HG02678 (cell line): ENCODE measurements around the gene CALML5.

Source experiments
- ATAC-seq: cut with Tn5 transposase; IDR thresholded peaks from one replicate; pipeline ENCODE4 v1.9.1; 2021; ENCODE audit warnings: mild to moderate bottlenecking, moderate library complexity; ENCODE audit not compliant: unreplicated experiment

The CALML5 gene

DNA sequence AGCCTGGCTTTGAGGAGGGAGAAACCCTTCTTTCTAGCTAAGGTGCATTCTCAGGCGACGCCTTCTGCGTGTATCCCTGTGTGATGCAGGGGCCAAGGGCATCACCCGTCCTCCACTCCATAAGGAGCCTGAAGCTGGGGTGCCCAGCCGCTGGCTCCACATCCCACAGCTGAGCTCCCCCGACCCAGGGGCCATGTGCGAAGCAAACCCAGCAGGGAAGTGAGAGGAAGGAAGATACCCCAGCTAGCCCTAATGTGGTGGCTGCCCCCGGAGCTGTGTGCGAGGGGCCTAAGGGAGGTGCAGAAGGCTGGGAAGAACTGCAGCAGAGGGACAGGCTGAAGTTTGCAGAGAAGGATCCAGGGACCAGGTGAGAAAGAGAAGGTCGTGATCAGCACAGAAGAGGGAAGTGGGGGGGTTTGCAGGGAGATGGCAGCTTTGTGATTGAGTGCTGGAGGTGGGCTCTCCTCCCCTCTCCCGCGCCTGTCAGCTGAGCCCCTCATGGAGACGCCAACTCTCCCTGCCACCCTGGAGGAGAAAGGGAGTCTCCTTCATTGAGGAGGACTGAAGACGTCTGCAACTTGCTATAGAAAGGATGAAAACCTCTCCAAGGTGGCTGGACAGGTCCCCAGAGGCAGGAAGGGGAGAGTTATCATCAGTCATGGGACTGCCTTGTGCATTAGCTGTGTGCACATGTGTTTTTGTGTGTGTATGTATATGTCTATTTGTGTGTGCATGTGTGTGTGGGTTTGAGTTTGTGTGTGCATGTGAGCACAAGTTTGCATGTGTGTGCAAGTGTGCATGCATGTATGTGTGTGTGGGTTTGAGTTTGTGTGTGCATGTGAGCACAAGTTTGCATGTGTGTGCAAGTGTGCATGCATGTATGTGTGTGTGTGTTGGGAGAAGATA lies 3.5 kb upstream of the CALML5 start:
- ATAC-seq: no peak

DNA sequence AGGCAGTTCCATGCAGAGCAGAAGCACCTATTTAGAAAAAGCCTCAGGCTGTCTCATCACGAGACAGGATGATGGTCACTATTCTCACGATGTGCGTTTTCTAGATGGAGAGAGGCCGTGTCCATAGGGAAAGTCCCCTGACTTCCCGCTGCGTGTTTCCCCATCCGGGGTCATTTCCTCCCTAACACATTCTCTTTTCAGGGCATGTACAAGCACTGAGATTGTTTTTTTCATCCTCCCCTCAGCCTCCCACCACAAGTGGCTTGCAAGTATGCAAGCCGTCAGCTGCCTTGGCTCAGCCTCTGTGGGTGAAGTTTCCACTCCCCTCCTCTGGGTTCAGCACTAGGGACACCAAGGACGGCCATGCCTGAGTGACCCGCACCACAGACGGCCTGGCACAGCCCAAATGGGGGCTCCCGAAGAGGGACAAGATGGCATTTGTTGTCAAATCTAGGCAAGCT lies 2.7 kb upstream of the CALML5 start:
- no peak for ATAC-seq

DNA sequence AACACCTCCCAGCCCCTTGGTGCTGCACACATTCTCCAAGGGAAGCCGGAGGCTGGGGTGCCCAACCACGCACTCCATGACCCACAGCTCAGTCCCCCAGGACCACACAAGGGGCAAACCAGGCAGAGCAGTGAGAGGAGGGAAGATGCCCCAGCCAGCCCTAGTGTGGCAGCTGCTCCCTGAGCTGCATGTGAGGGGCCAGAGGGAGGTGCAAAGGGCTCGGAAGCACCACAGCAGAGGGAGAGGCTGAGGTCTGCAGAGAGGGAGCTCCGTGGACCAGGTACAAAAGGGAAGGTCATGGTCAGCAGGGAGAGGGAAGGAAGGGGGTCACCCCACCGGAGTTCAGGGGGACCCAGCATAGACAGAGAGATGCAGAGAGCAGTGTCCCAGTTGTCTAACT lies 1.5 kb upstream of the CALML5 start:
- ATAC-seq: no peak

DNA sequence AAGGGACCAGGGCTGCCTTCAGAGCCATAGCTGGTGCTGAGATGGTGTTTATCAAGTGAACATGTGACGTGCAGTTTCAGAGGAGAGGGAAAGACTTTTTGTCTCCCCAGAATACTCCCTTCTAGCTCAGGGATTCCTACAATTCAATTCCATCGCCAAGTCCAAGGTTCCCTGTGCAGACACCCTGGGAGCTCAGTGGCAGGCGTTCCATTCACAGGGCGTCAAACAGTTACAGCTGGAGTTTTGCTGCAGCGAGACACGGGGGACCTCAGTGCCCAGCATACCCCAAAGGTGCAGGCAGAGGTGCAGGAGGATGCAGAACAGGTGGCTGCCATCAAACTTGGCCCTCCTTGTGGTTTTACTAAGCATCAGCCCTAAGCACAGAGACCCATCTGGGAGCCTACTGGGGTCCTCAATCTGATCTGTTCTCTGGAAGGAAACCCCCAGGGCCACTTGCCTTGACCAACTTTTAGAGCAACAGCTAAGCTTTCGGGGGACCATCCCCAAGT lies 846 bp upstream of the CALML5 start:
- ATAC-seq: no peak

DNA sequence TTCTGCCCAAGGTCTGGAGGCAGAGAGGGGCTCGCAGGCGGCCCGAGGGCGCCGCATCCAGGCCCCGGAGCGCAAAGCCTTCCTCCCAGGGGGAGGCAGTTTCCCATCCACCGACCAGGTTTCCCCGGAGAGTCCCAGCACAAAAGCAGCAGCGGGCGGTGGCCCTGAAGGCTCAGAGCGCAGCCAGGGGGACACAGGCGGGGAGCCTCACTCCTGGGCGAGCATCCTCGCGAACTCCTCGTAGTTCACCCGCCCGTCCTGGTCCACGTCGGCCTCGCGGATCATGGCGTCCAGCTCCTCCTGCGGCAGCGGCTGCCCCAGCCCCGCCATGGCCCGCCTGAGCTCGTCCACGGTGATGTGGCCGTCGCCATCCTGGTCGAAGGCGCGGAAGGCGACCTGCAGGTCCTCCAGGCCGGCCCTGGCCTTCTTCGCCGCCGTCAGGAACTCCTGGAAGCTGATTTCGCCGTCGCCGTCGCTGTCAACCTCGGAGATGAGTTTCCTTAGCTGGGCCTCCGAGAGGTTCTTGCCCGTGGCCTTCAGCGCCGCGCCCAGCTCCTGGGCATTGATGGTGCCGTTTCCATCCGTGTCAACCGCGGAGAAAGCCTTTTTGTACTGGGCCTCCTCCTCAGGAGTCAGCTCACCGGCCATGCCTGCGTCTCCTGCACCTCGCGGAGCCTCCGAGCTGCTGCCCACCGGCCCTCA lies 428 bp downstream of the CALML5 start:
- no peak for ATAC-seq

DNA sequence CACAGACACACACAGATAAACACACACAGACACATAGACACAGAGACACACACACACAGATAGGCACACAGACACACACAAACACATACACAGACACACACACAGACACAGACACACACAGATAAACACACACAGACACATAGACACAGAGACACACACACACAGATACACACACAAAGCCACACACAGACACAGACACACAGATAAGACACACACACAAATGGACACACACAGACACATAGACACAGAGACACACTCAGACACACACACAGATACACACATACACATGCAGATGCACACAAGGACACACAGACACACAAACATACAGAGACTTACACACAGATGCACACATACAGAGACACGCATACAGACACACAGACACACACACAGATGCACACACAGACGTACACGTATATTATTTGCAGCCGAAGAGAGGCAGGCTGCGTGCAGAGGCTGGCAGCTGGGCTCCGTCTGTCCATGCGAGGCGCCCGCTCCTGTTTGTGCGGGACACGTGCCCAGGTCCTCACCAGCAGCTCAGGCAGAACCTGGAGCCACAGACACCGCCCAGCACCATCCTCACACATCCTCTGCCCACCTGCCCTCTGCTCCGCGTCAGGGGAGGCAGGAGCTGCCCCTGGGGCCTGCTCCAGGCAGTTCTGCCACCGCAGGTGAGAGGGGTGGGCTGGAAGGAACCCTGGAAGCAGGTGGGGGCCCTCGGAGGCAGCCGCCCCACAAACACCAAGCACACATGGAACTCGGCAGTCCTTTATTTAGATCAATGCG lies 1.2 kb downstream of the CALML5 start:
- no peak for ATAC-seq

DNA sequence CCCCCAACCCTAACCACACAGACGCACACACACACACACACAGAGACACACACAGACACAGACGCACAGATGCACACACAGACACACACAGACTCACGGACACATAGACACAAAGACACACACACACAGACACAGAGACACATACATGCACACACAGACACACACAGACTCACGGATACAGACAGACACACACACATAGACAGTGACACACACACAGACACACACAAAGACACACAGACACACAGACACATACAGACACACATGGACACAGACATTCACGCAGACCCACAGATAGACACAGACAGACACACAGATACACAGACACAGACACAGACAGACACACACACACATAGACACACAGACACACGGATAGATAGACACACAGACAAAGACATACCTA lies 2.1 kb downstream of the CALML5 start:
- ATAC-seq: no peak

DNA sequence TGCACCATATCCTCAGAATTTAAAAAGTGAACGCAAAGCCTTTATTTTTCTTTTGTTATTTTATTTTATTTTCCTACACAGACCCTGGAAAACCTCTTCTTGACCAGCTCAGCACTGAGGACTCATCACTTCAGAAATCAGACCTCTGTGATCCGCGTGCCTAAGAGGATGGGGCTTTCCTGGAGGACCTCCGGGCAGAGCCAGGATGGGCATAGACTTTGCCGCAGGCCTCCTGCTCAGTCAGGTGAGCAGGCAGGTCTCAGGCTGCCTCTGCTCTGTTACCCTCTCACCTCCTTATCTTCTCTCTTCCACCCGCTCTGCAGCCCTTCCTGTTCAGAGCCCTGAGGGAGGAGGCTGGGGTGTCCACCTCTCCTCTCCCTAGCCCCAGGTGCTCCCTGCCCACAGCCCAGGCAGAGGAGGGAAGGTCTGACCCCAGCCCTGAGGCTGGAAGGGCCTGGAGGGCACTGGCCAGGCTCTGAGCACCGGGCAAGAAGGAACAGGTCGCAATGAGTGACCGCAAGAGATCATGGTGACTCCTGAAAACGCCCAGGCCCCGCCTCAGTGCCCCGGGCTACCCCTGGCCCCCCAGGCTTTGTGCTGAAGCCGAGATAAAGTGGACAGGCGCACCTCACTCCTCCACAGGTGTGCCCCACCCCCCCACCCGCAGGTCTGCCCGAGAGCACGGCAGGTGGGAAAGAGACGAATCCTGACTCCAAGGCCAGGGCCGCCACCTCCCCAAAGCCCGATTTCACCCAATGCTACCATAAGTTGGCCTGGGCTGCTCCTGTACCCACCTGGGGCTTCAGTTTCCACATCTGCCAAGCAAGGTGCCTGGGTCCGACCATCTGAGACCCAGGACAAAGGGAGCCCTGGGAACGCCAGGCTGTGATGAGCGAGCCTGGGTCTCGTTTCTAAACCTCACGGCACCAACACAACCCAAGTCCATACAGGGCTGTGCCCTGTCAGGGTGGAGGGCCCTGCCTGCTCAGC lies 2.8 kb downstream of the CALML5 start:
- ATAC-seq: no peak

DNA sequence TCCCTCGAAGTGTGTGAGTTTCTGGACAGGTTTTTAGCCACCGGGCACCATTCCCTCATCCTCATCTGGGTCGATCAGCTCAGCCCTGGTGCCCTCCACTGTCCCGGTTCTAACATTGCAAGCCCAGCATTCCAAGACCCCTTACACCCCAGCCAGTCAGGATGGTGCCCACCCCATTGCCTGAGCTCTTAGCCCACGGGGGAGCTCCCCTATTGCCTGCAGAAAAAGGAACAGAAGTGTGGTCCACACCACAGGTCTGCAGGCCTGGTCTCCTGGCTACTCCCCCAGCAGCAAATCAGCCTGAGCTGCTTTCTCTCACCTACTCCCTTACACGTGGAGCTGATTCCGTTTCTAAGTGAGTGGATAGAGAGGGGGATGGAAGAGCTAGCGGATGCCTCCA lies 4.8 kb downstream of the CALML5 start:
- ATAC-seq: no peak

DNA sequence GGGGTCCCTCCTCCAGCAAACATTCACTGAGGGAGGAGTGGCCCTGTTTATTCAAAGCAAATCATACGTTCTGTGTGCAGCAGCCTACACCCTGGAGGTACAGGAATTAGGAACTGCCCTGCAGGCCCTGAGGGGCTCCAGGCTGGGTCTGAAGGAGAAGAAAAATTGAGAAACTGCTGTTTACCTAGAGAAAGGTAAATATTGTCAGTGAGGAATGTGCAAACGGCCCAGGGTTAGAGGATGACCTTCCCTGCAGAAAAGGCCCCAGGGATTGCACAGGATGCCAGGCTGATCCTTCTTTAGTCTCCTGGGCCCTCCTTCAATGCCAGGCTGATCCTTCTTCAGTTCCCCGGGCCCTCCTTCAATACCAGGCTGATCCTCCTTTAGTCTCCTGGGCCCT lies 5.7 kb downstream of the CALML5 start:
- ATAC-seq: no peak

DNA sequence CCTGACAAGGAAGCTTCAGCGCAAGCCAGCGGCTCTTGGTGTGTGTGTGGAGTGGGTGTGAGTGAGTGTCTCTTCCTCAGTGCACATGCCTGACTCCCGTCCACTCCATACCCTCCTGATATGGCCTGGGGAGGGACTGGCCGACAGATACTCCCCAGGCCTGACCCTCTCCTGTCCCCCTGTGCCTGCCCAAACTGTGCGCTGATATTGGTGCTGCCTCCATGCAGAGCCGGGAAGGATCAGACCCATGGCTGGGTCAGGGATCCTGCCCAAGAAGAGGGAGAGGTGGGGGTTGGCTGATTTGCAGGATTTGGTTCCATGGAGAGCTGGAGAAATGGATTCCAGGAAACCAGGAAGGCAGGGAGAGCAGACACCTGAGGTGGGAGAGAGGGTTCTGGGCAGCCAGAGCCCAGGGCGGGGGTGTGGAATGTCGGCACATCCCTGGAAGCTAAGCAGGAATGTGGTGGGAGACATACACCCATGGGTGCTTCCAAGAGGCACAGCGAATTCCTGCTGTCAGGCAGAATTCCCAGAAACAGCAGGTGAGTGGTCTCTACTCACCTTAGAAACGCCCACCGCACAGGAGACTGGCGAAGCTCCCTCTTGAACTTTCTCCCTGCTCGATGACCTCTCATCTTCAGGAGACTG lies 6.3 kb downstream of the CALML5 start:
- no peak for ATAC-seq

DNA sequence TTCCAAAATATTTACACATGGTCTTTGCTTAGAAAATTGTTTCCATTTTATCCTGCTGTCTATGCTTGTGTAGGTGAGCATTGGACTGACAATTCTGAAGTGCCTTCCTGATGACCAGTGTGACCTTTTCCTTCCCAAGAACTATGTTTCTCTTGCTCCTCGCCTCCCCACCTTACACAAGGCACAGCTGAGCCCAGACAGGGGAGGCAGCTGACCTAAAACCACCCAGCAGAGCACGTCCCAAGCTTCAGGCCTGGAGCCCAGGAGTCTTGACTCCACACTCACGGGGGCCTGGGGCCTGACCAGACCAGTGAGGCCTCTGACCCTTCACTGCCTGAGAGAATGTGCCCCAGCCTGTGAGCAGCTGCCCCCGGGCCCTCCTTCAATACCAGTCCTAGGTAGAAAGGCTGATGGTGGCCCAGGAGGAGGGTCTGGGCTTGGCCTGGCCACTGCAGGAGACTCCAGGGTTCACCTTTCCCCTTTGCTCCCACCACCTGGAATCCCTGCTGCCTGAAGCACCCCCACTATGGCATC lies 7.0 kb downstream of the CALML5 start:
- no peak for ATAC-seq

DNA sequence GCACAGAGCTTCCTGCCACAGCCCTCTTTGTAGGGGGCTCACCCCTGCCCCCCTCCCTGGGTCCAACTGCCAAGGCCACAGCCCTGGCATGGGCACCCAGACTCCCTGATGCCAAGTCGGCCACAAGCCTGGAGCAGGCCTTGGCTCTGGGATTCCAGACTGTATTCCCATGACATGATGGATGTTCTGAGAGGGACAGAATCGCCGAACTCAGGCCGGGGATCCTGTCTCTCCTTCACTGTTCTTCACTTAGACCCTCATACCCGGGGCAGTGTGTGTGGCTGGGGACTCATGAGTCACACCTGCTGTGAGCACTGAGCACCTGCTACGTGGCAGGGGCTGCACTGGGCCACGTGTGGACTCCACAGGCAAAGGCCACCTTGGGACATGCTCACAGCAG lies 7.9 kb downstream of the CALML5 start:
- no peak for ATAC-seq

DNA sequence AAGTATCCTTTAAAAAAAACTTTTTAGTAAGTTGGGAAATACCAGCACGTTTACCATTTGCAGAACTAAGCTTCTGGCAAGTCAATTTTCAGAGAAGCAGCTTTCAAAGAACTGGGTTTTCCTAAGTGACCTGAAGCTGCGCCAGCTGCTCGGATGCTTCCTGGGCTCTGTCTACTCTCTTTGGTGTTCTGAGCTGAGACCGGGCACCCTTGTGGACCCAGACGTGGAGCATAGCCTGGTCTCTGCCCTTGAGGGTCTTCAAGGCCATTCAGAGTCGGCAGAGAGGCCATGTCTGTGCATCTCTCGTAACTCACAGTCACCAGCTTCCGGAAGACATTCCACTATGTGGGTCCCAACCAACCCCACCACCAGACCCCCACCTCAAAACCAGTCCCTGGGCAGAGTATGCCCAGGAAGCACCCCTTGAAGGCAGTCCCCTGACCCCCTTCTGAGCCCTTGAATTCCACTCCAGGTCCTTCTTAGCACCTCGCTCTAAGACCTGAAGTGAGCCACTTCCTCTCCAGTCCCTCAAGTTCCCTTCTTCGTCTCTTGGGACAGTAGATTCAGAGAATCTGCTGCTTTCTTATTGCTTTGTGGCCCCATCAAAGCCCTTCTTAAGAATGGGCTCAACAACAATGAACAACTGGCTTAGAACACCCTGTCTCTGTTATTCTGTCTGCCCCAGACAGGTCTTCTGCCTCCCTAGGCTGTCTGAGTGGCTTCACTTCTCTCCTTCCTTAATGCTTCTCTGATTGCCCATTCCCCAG lies 8.5 kb downstream of the CALML5 start:
- ATAC-seq: no peak

DNA sequence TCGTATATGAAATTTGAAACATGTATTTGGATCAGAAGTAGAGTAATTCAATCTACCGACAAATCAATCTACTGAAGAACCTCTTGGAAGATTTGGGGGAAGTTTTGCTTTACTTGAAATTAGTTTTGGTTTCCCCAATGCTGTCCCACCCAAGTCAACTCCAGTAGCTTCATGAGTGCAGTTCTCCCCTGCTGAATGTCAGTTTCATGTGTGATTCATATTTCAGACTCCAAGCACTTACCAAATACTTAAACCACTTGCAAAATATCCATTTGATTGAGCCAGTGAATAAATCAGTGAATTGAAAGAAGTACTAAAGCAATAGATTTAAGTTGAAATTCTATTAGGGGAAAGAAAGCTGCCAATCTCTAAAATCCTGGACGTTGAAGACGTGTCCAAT lies 9.3 kb downstream of the CALML5 start:
- ATAC-seq: no peak

DNA sequence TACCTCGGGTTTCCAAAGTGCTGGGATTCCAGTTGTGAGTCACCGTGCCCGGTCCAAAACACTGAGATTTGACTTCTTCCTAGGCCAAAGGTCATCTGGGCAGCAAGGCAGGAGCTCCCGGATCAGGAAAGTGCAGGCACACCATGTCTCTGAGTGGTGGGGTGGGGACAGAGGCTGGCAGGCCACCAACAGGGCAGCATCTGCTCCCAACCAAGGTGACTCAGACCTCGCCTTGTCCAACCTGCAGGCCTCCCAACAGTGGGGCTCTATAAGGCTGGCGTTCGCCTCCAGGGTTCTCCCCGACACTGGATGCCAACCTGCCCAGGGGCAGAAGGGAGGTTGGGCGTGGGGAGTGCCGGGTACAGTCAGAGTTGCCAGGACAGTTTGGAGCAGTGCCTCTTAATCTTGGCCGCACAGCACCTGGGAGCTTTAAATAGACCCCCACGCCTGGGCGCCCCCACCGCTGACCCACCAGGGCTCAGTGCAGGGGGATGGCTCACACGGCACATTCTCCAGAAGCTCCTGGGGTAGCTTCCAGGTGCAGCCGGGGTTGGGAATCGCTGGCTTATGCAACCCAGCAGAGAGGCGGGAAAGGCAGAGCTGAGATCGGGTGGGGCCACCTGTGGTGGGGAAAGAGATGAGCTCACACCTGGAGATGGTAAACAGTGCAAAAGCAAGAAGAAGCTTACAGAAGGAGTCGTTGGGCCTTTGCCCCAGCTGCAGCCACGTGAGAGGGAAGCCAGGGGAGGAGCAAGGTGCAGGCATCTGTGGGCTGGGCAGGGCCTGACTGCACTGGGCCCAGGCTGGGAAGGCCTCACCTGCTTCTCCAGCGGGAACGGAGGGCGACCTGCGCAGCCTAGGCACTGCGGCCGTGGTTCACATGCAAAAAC lies 10.9 kb downstream of the CALML5 start:
- ATAC-seq: no peak

DNA sequence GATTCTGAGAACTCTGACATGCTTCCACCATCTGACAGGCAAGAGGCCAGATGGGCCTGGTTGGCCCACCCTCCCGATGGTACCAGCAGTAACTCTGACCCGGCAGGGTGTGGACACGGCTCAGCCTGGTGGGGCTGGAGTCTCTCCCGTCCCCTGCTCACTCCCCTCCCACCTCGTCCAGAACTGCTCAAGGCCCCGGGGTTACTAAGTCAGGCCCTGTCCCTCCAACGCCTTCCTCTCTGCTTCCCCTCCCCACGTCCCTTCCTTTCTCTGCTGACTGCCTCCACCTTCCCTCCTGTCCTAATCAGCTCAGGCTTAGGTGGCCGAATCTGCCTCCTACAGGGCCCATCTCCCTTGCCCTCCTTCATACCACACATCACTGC lies 12.5 kb downstream of the CALML5 start:
- ATAC-seq: no peak
